Stimulated activated CD4-positive, alpha-beta T cell treated with anti-CD3 and anti-CD28 coated beads, Interleukin-4, amount 100 ng/mL, for 24 hours (primary cell): ENCODE data around the gene NUAK2.
"Not testable (repeated sequence)": the region's sequence is repeated elsewhere in the genome, so short reads cannot be mapped to it uniquely, and the experiment has no call there.

Source experiments
- DNase-seq: peaks from one replicate; pipeline ENCODE4 v3.0.0-alpha.2; 2020

The NUAK2 gene

DNA sequence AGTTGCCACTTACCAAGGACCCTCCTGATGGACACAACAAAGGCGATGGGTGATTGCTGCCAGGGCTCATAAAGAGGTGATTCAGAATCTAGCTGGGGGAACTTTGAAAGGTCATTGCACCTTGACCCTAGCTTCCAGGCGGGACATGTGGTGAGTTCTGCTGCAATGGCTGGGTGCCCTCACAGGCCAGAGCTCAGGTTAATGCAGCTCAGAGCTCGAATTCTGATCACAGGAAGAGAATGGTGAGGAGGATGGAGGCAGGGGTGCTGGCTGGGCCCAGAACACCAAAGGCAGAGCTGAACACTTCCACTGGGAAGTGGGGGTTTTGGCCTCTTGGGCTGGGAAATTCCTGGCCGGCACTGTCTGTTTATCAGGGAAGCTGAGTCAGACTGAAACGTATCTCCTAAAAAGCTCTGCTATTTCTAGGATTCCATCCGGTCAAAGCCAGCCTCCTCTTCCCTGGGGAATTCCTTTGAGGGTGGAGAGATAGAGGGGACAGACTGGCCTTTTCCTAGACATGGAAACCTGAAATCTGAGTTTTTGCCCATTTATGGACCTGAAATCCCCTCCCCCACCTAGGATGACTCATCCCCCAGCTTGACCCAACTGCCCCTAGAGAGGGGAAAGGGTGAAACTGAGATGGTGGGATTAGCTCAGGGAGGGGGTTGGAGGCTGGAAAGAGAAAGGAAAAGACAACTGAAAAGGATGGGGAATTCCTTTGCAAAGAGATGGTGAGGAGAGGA lies 27.2 kb downstream of the NUAK2 start:
- no peak for DNase-seq

DNA sequence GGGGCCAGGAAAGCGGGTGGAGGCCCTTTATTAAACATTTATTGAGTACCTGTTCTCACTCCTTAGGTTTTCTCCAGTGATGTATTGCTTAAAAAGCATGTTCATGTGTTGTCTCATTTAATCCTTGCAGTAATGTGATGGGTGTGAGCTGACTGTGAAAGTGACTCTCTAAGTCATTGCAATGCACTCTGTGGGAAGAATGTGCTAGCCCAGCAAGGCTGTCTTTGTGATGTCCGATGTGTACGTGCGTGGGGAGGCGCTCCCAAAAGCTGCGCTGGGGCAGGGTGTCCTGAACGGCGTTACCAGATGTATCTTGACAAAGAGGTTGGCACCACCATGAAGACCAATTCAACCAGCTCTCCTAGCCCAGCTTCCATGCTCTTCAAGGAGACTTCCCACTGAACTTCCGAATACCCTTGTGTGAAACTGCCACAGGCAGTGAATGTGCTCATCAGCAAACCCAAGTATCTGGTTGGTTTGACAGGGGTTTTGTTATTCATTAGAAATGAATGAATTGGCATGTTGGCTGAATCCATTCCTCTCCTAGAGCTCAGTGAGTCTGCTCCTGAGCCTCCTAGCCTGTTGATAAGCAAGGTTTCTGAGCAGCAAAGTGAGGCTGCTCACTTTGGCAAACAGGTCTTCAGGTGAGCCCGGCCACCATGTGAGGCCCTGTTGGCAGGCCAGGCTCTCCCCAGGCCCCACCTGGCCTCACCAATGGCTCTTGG lies 28.0 kb downstream of the NUAK2 start:
- DNase-seq, result no peak

DNA sequence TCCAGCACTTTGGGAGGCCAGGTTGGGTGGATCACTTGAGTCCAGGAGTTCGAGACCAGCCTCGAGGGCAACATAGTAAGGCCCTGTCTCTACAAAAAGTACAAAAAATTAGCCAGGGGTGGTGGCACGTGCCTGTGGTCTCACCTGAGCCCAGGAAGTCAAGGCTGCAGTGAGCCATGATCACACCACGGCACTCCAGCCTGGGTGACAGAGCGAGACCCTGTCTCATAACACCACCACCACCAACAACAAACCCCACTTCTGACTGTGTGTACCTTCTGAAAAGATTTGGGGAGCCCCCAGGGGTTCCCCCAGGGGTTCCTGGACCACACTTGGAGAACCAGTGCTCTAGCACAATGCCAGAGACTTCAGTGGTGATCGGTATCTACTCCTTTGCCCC lies 29.9 kb downstream of the NUAK2 start:
- no peak for DNase-seq

DNA sequence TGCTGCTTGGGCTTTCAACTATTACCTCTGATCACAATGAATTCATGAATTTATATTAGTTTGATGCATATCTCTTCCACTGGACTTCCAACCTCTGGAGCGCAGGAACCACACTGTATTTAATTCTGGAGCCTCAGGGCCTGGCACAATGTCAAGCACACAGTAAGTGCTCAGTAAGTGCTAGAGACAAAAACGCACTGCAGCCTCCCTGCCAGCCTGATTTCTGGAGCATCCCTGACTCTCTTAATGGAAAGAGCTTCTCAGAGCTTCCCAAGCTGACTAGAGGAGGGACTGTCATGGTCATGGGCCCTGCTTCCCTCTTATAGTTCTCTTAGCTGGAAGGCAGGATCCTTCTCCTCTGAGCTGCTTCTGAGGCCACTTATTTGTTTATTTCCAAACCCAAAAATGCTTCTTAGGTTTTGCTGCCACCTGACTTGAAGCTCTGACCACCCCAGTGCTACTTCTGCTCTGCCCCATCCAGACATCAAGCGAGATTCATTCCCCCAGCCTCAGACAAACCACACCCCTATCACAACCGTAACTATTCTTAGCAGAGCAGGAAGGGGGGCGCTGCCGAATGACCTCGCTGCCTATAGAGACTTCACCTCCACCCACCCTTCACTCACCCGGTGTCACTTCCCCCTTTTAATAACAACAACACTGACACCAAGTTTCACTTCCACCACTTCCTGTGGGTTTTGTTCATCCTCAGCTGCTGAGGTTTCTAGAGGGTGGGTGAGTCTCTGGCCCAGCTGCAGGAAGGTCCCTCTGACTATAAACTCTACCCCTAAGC lies 33.6 kb downstream of the NUAK2 start:
- peak; percentile 81 for DNase-seq

DNA sequence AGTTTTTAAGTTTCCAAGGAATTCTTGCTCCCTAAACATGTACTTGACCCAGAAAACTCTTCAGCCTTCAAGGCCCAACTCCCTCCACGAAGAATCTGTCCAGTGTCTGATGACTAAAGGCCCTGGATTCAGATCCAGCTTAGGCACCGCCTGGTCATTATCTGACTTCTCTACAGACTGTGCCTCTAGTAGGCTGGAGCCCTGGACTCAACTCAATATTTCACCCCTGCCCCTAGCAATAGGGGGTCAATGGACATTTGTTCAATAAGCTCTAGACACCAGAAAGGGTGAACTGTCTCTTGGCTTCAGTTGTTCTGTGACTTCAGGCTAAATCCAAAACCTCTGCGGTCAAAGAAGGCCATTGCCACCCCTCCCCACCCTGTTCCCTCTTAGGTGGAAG lies 34.5 kb downstream of the NUAK2 start:
- DNase-seq, result no peak

DNA sequence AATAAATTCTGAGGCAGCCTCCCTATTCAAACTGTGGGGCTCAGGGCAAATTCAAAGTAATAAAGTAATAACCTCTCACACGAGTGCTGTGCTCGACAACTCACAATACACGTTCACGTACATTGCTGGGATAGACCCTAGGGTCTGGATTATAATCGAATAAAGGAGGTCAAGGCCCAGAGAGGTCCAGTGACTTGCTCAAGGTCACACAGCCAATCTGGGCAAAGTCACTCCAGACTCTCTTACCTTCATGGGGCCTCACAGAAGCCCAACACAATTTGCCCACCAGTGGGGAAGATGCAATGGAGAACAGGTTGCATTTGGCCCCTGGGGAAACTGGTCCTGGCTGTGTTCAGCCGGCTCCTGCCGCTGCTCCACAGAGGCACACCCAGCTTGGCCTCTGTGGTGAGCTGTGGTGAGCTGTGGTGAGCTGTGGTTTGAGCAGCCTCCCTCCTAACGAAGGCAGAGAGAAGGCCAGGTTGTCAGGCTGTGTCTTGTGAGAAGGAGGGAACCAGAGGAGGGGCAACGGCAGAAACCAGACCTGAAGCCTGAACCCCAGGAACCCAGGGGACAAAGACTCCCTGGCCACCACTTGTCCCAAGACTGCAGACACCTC lies 35.1 kb downstream of the NUAK2 start:
- DNase-seq, result peak; percentile 59

DNA sequence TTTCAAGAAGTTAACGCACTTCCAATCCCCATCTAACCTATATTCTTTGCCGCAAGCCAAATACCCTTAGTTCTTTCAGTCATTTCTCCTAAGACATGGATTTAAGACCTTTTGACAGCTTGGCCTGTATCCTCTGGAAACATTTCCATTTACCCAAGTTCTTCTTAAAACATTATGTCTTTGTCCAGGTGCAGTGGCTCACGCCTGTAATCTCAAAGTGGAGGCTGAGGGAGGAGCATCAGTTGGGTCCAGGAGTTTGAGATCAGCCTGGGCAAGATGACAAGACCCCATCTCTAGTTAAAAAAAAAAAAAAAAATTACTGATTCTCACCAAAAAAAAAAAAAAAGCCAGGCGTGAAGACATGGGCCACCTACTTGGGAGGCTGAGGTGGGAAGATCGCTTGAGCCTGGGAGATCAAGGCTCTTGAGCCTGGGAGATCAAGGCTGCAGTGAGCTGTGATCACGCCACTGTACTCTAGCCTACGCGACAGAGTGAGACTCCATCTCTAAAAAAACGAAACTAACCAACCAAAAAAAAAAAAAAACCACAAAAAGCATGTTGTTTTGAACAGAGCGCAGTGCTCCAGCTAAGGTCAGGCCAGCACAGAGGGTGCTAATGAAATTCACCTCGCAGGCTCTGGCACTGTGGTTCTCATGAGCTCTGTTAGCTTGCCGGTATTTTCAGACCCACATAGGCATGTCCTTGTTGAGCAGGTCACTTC lies 36.0 kb downstream of the NUAK2 start:
- peak; percentile 64 for DNase-seq

DNA sequence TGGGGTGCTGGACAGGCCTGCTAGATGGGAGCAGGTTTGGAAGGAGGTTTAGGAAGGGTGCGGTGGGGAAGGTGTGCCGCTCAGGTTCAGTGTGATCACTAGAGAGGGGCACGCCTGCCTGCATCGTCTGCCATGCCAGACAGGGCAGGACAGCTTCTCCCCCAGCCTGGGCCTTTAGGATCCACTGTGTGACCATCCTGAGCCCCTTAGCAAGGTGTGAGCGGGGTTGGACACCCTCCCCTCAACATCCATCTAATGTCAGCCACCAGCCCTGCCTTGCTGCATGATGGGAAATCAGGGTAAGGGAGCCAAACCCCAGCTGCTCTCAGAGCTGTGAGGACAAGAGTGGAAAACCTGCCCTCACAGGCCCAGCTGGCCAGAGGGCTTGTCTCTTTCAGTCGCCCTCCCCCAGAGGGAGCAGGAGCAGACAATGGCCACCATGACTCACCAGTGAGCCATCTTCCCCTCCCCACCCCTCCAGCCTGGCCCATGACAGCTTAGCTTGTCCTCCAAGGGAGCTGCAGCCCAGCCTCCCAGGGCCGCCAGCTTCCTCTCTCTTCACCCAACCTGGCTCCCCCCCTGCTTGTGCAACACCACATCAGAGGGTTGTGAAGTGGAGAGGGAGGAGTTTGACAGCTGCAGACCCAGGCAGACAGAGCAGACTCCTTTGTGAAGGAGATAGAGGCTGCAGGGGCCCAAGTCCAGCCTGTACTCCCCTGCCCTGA lies 37.0 kb downstream of the NUAK2 start:
- peak; percentile 81 for DNase-seq

DNA sequence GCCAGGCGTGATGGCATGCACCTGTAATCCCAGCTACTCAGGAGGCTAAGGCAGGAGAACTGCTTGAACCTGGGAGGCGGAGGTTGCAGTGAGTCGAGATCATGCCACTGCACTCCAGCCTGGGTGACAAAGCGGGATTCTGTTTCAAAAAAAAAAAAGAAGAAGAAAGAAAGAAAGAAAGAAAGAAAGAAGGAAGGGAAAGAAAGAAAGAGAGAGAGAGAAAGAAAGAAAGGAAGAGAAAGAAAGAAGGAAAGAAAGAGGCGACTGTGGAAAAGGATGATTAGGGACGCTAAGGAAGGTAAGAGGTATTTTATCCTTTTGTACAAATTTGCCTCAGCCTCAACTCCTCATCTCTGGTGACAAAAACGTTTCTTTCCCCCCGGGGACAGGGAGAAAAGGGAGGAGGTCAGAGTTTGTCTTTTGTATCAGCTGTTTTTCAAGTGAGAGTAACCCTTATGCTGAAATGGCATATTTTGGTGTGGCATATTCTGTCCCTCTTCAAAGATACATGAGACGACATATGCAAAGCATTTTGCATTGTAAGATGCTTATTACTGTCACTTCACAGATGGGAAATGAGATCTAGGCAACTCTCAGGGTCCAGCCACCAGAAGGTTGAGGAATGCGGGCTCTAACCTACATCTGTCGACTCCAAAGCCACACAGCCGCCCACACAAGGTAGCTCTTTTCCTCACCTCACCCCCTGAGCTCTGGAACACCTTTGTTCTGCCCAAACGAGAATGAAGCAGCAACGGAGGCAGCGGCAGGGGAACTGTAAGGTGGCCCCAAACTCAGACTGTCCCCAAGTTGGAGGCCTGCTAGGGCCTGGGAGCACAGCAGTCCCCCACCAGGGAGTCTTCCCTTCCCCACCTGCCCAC lies 38.0 kb downstream of the NUAK2 start:
- DNase-seq, result no peak

DNA sequence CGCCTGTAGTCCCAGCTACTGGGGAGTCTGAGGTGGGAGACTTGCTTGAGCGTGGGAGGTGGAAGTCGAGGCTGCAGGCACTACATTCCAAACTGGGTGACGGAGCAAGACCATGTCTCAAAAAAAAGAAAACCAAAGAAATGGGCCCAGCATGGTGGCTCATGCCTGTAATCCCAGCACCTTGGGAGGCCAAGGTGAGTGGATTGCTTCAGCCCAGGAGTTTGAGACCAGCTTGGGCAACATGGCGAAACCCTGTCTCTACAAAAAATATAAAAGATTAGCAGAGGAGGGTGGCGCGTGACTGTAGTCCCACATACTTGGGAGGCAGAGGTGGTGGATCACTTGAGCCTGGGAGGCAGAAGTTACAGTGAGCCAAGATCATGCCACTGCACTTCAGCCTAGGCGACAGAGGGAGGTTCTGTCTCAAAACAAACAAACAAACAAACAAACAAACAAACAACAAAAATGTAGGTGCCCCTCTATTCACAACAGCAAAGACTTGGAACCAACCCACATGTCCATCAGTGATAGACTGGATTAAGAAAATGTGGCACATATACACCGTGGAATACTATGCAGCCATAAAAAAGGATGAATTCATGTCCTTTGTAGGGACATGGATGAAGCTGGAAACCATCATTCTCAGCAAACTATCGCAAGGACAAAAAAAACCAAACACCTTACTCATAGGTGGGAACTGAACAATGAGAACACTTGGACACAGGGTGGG lies 40.7 kb downstream of the NUAK2 start:
- not testable (repeated sequence) for DNase-seq

DNA sequence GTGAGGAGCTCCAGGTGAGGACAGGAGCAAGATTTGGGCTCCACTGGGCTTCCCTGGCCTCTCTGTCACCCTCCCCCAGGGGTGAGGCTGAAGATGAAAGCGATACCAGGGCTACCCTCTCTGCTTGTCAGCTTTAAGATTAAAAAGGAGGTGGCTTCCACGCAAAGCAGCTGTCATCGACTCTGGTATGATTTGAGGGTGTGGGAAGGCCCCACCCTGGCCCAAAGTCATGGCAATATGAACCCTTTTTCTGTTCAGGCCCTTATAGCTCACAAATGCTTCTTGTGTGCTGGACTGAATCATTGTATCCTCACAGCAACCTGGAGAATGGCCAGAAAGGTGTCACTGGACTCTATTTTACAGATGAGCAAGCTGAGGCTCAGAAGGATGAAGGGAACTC lies 41.6 kb downstream of the NUAK2 start:
- no peak for DNase-seq

DNA sequence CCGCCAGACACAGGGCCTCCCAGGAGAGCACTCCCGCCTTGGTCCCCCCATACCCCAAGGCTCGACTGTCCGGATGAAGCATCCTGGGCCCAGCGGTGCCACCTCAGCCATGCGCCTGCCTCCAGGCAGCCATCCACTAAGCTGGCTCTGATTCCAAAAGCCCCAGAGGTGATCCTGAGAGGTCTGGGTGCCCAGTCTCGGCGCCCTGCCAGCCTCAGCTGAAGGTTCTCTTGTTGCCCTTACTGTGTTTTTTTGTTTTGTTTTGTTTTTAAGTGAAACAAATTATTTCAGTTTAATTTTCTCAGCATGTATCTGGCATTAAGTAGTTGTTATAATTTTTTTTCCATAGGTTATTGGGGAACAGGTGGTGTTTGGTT lies 44.9 kb downstream of the NUAK2 start:
- DNase-seq, result no peak

DNA sequence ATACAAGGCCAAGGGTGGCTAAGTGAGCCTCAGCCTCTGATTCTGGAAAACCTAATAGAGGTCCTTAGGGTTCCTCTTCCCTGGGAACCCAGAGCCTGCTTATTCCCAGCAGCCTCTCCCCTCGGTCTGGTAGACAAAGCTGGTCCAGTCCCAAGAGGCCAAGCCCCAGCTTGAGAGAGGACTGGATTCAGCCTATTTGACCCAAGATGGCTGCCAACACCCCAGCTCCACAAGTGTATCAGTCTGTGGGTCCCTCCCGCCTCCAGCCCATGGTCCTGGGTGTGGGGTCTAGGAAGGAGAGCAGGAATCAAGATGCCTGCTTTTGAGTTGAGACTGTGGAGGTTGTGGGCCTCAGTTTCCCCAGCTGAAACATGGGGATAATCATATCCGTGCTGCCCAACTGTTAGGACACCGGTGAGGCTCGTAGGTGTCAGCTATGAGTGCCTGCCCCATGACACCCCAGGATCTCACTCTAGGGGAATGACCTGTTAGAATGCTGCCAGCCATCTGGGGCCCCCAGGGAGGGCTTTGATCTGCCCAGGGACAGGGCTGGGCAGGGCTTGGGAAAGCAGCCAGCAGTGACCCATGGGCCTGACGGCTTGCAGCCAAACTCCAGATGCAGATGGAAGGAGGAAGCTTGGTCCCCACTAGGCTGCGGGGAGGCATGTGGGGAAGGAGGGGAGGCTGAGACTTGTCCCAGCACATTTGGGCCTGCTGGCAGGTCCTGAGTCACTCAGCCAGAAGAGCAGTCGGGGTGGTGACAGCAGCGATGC lies 45.4 kb downstream of the NUAK2 start:
- DNase-seq, result no peak

DNA sequence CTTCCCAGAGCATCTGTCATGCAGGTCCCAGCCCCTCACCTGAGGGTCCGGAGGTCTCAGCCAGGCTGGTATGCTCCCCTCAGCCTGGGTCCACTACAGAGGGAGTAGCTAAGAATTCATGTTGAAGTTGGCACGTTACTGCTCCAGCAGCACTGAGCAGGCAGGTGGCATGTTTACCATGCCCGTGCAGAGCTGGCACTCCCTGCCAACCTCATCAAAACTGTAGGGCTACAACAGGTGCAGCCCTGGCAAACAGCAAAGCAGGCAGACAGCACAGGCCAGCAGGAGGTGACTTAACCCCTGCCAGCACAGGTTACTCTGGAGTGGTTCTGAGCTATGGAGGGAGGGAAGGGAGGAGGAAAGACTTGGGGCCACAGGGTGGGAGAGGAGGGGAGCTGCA lies 46.4 kb downstream of the NUAK2 start:
- no peak for DNase-seq

DNA sequence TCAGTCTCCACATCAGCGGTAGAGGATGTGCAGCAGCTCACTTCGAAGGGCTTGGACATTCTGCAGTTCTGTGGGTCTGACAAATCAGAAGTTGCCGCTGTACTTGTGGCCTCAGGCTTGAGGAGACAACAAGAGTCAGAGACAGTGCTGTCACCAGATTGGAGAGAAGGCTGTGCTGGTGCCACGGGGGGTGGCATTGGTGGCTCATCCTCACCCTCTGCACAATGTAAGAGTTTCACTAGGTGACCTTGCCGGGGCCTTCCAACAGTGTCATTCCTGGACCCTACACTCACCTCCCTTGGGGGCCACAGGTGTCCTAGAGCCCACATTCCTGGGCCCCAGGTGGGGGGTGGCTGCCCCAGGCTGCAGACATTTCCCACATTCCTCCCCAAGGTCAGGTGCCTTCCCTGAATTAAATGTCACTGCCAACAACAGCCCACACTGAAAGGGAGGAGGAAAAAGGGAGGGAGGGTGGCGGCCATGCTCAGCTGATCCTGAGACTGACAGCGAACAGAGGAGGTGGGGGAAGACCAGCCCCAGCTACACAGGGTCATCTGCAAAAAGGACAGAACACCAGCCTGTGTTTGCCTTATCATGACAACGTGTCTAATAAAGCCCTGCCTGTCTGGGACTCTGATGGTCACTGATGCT lies 47.4 kb downstream of the NUAK2 start:
- no peak for DNase-seq

DNA sequence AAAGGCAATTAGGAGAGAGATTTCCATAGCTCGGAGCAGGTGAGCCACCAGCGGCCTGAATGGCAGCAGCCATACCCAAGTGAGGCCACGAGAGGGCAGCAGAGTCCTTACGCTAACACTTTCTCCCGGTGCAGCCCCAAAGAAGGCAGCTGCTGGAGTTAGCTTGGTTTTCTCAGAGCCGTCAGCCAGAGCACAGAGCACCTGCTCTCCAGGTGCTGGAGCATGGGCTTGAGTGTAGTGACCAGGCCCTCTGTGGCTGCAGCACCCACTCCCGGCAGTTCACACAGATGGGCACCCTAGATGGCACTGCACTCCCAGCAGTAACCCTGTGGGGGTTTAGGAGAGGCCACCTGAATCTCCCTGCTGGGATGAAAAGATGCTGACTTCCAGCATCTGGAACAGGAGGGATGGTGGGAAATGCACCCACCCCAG lies 48.0 kb downstream of the NUAK2 start:
- DNase-seq, result peak; percentile 87

DNA sequence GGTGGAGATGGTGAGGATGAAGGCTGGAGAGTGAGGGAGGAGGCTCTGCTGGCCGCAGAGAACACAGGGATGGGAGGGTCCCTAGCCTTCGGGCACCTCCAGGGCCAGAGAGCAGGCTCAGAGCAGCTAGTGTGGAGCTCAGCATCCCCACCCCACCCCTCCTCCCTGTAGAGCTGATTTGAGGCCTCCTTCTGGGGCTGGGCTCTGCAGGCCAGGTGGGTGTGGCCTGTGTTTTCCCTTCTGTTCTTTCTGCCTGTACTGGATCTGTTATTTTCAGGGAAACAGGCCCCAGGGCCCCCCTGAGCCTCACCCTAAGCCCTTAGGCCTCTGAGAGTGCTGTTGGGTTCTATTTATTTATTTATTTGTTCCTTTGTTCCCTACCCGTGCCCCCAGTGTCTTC lies 49.0 kb downstream of the NUAK2 start:
- no peak for DNase-seq

DNA sequence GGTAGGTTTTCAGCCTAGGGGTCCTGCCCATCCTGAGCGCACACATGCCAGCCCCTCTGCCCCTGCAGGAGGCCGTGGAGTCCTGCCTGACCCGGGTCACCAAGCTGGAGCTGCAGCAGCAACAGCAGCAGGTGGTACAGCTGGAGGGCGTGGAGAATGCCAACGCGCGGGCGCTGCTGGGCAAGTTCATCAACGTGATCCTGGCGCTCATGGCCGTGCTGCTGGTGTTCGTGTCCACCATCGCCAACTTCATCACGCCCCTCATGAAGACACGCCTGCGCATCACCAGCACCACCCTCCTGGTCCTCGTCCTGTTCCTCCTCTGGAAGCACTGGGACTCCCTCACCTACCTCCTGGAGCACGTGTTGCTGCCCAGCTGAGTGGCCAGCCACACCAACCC lies 49.8 kb downstream of the NUAK2 start:
- no peak for DNase-seq

DNA sequence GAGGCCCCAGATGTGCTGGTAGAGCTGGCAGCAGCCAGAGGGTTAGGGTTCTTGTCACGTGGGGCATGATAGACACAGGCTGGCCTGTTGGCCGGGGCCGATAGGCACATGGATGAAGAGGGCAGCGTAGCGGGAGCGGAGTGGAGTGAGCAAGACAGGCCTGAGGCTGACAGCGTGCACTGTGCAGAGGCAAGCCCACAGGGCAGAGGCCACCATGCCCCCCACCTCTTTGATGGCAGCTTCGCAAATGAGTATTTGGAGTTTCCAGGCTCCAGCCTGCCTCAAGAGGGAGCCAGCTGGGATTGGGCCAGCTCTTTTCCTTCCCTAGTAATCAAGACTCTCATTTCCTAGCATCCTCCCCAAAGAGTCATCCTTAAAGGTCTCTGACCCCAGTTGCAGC lies 50.3 kb downstream of the NUAK2 start:
- DNase-seq, result no peak
